AG09319 (cell line): ENCODE data around the gene ADGRG6.

Source experiments
- DNase-seq: peaks from one replicate; pipeline ENCODE4 v3.0.0-alpha.2; 2010; ENCODE audit warnings: low read depth; ENCODE audit errors: extremely low read depth
- TF ChIP-seq, protein P1 (sequence below): IDR thresholded peaks from 2 replicates; pipeline ENCODE4 v1.5.1; 2011; ENCODE audit warnings: low read depth, mild to moderate bottlenecking, inconsistent platforms, low read length, moderate library complexity

Gene ADGRG6

GRCh38 chr6:142429195-142429594, 127.4 kb downstream of the ADGRG6 start:
- TF ChIP-seq, protein P1, sequence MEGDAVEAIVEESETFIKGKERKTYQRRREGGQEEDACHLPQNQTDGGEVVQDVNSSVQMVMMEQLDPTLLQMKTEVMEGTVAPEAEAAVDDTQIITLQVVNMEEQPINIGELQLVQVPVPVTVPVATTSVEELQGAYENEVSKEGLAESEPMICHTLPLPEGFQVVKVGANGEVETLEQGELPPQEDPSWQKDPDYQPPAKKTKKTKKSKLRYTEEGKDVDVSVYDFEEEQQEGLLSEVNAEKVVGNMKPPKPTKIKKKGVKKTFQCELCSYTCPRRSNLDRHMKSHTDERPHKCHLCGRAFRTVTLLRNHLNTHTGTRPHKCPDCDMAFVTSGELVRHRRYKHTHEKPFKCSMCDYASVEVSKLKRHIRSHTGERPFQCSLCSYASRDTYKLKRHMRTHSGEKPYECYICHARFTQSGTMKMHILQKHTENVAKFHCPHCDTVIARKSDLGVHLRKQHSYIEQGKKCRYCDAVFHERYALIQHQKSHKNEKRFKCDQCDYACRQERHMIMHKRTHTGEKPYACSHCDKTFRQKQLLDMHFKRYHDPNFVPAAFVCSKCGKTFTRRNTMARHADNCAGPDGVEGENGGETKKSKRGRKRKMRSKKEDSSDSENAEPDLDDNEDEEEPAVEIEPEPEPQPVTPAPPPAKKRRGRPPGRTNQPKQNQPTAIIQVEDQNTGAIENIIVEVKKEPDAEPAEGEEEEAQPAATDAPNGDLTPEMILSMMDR = no peak
- DNase-seq = no peak

GRCh38 chr6:142433419-142433818, 131.6 kb downstream of the ADGRG6 start:
- TF ChIP-seq, protein P1 = no peak
- DNase-seq = no peak

- TF ChIP-seq, protein P1 = no peak
- DNase-seq = no peak
These were observed 137.1 kb downstream of the ADGRG6 start for GRCh38 chr6:142438898-142439297.

GRCh38 chr6:142440600-142441293, 138.9 kb downstream of the ADGRG6 start:
- TF ChIP-seq, protein P1 = no peak
- DNase-seq = no peak

- TF ChIP-seq, protein P1 = no peak
- DNase-seq = no peak
These were observed 139.9 kb downstream of the ADGRG6 start for GRCh38 chr6:142441716-142442115.

DNA sequence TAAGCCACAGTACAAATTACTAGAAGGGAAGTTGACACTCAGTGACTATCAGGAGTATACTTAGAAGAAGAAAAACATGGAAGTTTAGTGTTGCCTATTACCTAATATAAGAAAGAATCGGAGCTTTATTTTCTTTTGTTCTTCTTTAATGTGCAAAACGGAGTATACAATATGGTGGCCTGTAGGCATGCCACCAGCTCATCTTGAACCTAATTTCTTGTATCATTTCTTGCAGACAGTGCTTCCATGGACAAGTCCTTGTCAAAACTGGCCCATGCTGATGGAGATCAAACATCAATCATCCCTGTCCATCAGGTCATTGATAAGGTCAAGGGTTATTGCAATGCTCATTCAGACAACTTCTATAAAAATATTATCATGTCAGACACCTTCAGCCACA, 141.3 kb downstream of the ADGRG6 start:
- TF ChIP-seq, protein P1 = no peak
- DNase-seq = no peak

GRCh38 chr6:142443532-142443931, 141.7 kb downstream of the ADGRG6 start:
- TF ChIP-seq, protein P1 = no peak
- no peak for DNase-seq
